ENCODE data around the gene ZNF606.
"Not testable (repeated sequence)": the region's sequence is repeated elsewhere in the genome, so short reads cannot be mapped to it uniquely, and the experiment has no call there.

ZNF606 gene

DNA sequence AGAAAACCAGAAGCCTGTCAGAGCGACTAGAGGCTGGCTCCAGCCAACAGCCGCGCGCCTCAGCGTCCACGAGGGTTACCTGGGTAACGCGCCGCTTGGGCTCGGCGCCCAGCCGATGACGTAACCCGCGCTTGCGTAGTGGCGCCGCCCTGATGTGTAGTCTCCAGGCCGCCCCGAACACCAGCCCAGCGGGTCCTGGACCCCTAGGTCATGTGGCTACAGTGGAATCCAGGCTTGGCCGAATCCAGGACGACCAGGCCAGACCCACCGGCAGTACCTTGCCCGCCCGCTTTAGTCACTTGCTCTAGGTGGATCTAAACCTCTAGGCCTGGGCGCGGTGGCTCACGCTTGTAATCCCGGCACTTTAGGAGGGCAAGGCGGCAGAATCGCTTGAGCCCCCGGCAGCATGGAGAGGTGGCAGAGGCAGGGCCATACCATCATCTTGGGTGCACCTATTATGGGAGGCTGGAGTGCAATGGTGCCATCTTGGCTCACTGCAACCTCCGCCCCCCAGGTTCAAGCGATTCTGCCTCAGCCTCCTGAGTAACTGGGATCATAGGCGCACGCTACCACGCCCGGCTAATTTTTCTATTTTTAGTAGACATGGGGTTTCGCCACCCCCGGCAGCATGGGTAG is 7.2 kb upstream of the ZNF606 start:
- peak; percentile 47 for DNase-seq (ENCODE audit: low spot score)

DNA sequence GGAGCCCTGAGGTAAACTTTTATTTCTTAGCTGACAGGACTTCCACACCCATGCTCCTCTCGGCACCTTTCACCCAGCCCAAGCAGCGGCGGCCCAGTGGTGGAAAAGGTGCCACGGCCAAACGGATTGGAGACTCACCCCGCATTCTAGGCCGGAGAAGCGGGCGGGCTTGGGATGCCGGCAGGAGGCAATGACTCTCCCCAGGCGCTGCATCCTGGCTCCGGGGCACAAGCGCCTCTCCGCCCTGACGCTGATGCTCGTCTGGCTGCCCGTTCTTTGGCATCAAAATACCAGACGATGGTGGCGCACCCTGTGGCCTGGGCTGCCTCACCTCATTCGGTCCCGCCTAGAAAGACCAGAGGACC is 6.7 kb upstream of the ZNF606 start:
- no peak for DNase-seq (ENCODE audit: low spot score)

DNA sequence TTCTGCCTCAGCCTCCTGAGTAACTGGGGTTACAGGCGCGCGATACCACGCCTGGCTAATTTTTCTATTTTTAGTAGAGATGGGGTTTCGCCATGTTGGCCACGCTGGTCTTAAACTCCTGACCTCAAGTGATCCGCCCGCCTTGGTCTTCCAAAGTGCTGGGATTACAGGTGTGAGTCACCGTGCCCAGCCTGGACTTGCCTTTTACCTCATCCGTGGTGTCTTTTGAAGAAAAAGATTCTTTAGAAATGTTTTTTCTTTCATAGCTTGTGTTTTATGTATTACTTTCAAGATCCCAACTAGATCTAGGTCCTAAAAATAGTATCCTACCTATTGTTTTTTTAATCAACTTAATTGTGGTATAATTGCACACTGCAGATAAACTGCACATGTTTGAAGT is 6.3 kb upstream of the ZNF606 start:
- DNase-seq (ENCODE audit: low spot score) = not testable (repeated sequence)

GRCh38 chr19:58007285-58007684 is 4.7 kb upstream of the ZNF606 start:
- DNase-seq (ENCODE audit: low spot score) = no peak

DNA sequence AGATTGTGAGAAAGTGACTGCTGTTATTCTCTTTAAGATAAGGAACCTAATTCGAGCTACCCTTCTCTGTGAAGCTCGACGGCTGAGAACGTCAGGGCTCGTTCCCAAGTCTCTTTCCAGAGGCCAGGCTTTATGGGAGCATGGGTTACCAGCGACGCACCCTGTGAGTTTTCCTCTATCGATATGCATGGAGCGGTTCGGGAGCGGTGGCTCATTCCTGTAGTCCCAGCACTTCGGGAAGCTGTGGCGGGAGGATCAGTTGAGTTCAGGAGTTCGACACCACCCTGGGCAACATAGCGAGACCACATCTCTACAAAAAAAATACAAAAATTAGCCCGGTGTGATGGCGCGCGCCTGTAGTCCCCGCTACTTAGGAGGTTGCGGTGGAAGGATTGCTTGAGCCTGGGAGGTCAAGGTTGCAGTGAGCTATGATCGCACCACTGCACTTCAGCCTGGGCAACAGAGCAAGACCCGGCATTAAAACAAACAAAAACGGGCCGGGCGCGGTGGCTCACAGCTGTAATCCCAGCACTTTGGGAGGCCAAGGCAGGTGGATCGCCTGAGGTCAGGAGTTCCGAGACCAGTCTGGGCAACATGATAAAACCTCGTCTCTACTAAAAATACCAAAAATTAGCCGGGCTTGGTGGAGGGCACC is 681 bp upstream of the ZNF606 start:
- DNase-seq (ENCODE audit: low spot score) = no peak

DNA sequence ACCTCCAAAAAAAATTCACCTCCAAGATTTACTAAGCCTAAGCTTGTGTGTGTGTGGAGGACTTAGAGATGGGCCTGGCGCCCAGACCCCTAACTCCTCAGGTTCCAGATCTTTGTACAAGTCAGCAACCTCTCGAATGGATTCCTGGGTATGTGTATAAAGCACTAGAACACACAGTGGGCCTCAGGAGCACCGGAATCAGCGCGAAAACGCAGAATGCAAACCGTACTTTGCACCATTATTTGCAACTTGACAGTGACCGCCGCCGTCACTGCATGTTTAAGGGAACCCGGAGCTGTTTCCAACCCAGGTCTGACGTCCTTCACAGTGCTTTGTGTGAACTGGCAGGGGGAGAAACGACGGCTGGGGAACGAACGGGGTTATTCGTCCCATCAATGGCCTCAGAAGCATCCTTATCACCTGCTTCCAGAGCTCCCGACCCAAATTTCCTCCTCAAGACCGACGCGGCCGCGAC is 688 bp downstream of the ZNF606 start:
- no peak for DNase-seq (ENCODE audit: low spot score)

DNA sequence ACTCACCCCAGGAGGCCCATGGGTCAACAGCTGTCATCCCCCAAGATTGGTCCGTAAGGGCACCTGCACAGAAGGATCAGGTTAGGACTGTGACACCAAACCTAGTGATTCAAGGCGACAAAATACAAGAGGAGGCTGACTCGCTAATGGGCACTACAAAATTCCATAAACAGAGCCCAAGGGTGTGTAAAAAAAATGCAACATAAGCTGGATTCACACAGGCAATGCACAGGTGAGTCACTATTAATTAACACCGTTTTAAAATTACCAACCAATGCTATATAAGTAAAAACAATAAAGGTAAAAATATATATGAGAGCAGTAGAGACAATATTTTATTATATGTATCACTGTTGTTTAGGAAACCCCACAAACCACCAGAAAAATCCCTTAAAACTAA is 1.9 kb downstream of the ZNF606 start:
- DNase-seq (ENCODE audit: low spot score) = no peak

GRCh38 chr19:57992841-57993240 is 9.8 kb downstream of the ZNF606 start:
- no peak for DNase-seq (ENCODE audit: low spot score)

GRCh38 chr19:57978586-57979289 is 23.9 kb downstream of the ZNF606 start:
- no peak for DNase-seq (ENCODE audit: low spot score)

GRCh38 chr19:57974434-57974833 is 28.2 kb downstream of the ZNF606 start, which contains the start of gene C19orf18:
C19orf18 (minus strand) TSS chr19:57974534; CDS start chr19:57974432, 102 bp downstream.
- no peak for DNase-seq (ENCODE audit: low spot score)

DNA sequence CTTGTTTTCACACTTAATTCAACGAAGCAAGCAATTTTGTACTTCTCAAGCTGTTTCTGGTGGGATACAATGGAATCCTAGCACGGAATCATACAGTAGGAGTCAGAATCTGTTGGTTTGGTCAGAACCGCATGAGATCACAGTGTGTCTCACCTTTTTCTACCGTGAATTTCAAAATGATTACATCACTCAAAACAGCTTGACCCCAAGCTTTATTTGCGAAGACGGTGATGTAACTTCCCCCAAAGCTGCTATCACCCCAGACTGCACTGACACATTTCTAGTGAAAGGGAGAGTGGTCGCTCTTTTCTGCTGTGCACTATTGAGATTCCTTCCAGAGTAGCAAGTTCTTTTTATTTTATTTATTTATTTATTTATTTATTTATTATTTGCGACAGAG is 37.9 kb downstream of the ZNF606 start:
- DNase-seq (ENCODE audit: low spot score) = no peak

GRCh38 chr19:57961785-57962184 is 40.8 kb downstream of the ZNF606 start:
- no peak for DNase-seq (ENCODE audit: low spot score)

GRCh38 chr19:57954996-57955395 is 47.6 kb downstream of the ZNF606 start:
- no peak for DNase-seq (ENCODE audit: low spot score)

DNA sequence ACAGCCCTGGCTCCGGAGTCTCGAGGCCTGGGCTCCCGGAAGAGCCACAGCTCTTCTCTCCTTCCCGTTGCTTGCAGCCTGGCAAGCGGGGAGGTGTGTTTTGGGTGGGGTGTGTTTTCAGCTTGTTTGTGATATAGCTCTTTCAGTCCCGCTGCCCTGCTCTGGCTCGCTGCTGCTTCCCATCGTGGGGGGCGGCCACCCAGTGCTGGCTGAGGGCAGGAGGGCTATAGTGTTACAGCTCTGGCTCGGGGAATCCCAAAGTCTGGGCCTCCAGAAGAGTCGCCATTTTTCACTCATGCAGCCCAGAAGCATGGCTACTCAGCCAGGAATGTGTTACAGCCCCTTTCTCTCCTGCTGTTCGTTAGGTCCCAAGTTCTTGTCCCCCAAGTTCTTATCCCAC is 52.9 kb downstream of the ZNF606 start:
- no peak for DNase-seq (ENCODE audit: low spot score)

- no peak for DNase-seq (ENCODE audit: low spot score)
Measured at GRCh38 chr19:57949296-57949695, 53.3 kb downstream of the ZNF606 start.

GRCh38 chr19:57947419-57948134 is 55.0 kb downstream of the ZNF606 start, which contains the start of gene ZNF256:
ZNF256 (minus strand) TSS chr19:57947706; CDS start chr19:57947474, 232 bp downstream.
- peak; percentile 90 for DNase-seq (ENCODE audit: low spot score)

- DNase-seq (ENCODE audit: low spot score) = no peak
Measured at GRCh38 chr19:57947088-57947418, 55.6 kb downstream of the ZNF606 start.

- DNase-seq (ENCODE audit: low spot score) = no peak
Measured at GRCh38 chr19:57946316-57946715, 56.3 kb downstream of the ZNF606 start.

DNA sequence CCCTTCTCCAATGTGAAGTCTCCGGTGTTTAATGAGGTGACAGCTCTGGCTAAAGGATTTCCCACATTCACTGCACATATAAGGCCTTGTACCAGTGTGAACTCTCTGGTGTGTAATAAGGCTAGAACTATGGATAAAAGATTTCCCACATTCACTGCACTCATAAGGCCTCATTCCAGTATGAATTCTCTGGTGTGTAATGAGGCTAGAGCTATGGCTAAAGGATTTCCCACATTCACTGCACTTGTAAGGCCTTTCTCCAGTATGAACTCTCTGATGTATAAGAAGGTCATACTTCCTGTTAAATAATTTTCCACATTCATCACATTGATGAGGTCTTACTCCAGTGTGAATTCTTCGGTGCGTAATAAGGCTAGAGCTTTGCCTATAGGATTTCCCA is 61.0 kb downstream of the ZNF606 start:
- DNase-seq (ENCODE audit: low spot score) = no peak

DNA sequence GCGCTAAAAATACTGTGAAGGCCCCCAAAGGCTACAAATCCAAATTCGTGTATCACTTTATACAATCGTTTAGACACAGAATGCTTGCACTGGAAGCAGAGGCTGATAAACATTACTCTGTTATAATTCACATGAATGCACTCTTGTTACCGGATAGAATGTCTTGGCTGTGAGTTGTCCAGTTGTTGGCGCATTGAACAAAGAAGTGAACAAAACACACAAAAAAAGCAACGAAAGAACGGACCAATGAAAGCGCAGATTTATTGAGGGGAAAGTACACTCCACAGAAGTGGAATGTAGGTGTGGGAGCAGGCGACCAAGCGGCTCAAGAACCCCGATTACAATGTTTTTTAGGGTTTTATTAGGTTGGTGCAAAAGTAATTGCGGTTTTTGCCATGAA is 66.9 kb downstream of the ZNF606 start:
- no peak for DNase-seq (ENCODE audit: low spot score)

GRCh38 chr19:57934820-57935665 is 67.6 kb downstream of the ZNF606 start, which contains the start of gene ZNF418:
ZNF418 (minus strand) TSS chr19:57935402; CDS start chr19:57933822, 1,580 bp downstream.
- DNase-seq (ENCODE audit: low spot score) = peak; percentile 51

DNA sequence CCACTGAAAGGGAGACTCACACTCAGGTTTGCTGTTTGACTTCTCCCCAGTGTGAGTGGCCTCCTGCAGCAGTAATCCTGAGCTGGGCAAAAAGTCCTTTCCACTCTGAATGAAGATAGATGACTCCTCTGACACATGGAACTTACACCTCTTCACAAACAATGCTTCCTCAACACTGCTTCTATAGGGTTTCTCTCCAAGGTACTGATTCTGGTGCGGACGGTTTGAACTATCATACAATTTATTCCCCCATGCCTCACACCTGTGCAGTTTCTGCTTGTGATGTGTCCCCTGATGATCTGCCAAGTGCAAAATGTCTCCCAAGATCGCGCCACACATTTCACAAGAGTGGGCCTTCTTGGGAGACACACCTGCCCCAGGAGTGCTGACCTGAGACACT is 75.0 kb downstream of the ZNF606 start:
- DNase-seq (ENCODE audit: low spot score) = no peak
